PC-9 (cell line): Measurements from ENCODE around the gene STX8. TPM values are rescaled to one million over a fixed set of nuclear protein-coding genes. Genes with fewer than 3 reads are reported as not detected.

Source experiments
- BruUV-seq: library from RNA; stranded (reverse); fragments of 400-500 nt; replicated peaks from 2 replicates; lab custom pipeline; 2021; lab: Mats Ljungman, UMichigan
- CTCF ChIA-PET: fragments of 300-600 bp; sonication (Branson Sonifier 250); formaldehyde crosslinking; loops from one replicate; lab custom pipeline; 2022; ENCODE audit warnings: antibody characterized with exemption; lab: Charles Lee
- POLR2A ChIA-PET: fragments of 300-600 bp; sonication (Branson Sonifier 250); formaldehyde crosslinking; loops from one replicate; lab custom pipeline; 2022; ENCODE audit warnings: antibody characterized with exemption; ENCODE audit not compliant: unreplicated experiment; lab: Charles Lee
- DNase-seq, 2 experiments: peaks; one replicate each; pipeline versions ENCODE4 v3.0.0 to v3.0.0-alpha.2; 2015 to 2022; ENCODE audit warnings: mixed read lengths in 1 of 2
- H2AFZ ChIP-seq: fragments of 200-600 bp; sonication (generic); 2 replicates; pipeline ENCODE4 v1.8.1; 2017; ENCODE audit warnings: antibody characterized with exemption
- H3F3A ChIP-seq: fragments of 200-600 bp; sonication (generic); 2 replicates; pipeline ENCODE4 v1.8.1; 2017; ENCODE audit warnings: antibody characterized with exemption, mild to moderate bottlenecking, low read depth; ENCODE audit not compliant: insufficient read depth
- H3K27ac ChIP-seq: fragments of 200-600 bp; sonication (generic); 2 replicates; pipeline ENCODE4 v1.6.1; 2016; ENCODE audit warnings: mixed run types
- H3K27me3 ChIP-seq: fragments of 200-600 bp; sonication (generic); 2 replicates; pipeline ENCODE4 v1.6.1; 2016; ENCODE audit warnings: low read depth, mixed run types; ENCODE audit not compliant: insufficient read depth
- H3K36me3 ChIP-seq: fragments of 200-600 bp; sonication (generic); 2 replicates; pipeline ENCODE4 v1.6.1; 2016; ENCODE audit warnings: low read depth, mixed run types
- H3K4me1 ChIP-seq: fragments of 200-600 bp; sonication (generic); replicated peaks from 2 replicates; pipeline ENCODE4 v1.6.1; 2016; ENCODE audit warnings: mixed run types; ENCODE audit not compliant: insufficient read depth
- H3K4me2 ChIP-seq: fragments of 200-600 bp; sonication (generic); 2 replicates; pipeline ENCODE4 v1.6.1; 2017; ENCODE audit warnings: mixed run types
- H3K4me3 ChIP-seq: fragments of 200-600 bp; sonication (generic); 2 replicates; pipeline ENCODE4 v1.6.1; 2016; ENCODE audit warnings: mixed run types
- H3K79me2 ChIP-seq: fragments of 200-600 bp; sonication (generic); 2 replicates; pipeline ENCODE4 v1.6.1; 2017; ENCODE audit warnings: low read depth, mixed run types
- H3K9me2 ChIP-seq: fragments of 200-600 bp; sonication (generic); 2 replicates; pipeline ENCODE4 v1.8.1; 2017; ENCODE audit warnings: mild to moderate bottlenecking; ENCODE audit not compliant: insufficient read depth
- H3K9me3 ChIP-seq: fragments of 200-600 bp; sonication (generic); 2 replicates; pipeline ENCODE4 v1.8.1; 2016; ENCODE audit warnings: low read depth; ENCODE audit not compliant: insufficient read depth
- H4K20me1 ChIP-seq: fragments of 200-600 bp; sonication (generic); 2 replicates; pipeline ENCODE4 v1.8.1; 2017; ENCODE audit not compliant: insufficient read depth
- EZH2 ChIP-seq: fragments of 200-600 bp; sonication (generic); IDR thresholded peaks from 2 replicates; pipeline ENCODE4 v1.8.0; 2017; ENCODE audit warnings: antibody characterized with exemption, low read depth
- intact Hi-C: fragments of 100-400 bp; cut with micrococcal nuclease; formaldehyde crosslinking; loops from one replicate; pipeline ENCODE4 v1.10.0; 2022; ENCODE audit not compliant: unreplicated experiment
- total RNA-seq: library from RNA; stranded (reverse); gene quantifications from 2 replicates; pipeline ENCODE4 v1.2.3, GENCODE V29; 2021
- TF ChIP-seq, protein P1 (sequence below): fragments of 200-600 bp; sonication (generic); conservative IDR thresholded peaks from 2 replicates; pipeline ENCODE4 v1.6.1; 2017; ENCODE audit warnings: mixed run types, antibody characterized with exemption, mild to moderate bottlenecking, moderate library complexity

STX8 gene
- total RNA-seq, 1 experiment from 2014 or later, result 60.6 TPM

DNA sequence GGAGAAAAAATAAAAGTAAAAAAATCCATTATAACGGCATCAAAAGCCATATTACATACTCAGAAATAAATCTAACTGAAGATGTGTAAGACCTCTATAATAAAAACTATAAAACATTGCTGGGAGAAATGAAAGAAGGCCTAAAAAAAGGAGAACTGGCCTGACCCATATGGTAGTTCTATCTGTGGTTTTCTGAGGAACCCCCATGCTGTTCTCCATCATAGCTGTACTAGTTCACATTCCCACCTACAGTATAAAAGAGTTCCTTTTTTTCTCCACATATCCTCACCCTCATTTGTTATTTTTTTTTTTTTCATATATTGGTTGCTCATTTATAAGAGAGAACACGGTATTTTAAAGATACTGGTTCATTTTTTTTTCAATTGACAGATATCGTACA is 191.8 kb downstream of the STX8 start:
- no peaks in the 10 kb centered on the region for H4K20me1 ChIP-seq
- POLR2A ChIA-PET, result no interaction called here
- no peaks in the 10 kb centered on the region for H3K9me3 ChIP-seq
- CTCF ChIA-PET, result no interaction called here
- no peaks in the 10 kb centered on the region for H3K36me3 ChIP-seq
- intact Hi-C loops, result no loop called here
- no peak overlapping the region for H3K4me2 ChIP-seq
- H3K79me2 ChIP-seq, result no peaks in the 10 kb centered on the region
- H3K27me3 ChIP-seq, result no peaks in the 10 kb centered on the region
- H3F3A ChIP-seq, result no peaks in the 10 kb centered on the region
- TF ChIP-seq, protein P1, sequence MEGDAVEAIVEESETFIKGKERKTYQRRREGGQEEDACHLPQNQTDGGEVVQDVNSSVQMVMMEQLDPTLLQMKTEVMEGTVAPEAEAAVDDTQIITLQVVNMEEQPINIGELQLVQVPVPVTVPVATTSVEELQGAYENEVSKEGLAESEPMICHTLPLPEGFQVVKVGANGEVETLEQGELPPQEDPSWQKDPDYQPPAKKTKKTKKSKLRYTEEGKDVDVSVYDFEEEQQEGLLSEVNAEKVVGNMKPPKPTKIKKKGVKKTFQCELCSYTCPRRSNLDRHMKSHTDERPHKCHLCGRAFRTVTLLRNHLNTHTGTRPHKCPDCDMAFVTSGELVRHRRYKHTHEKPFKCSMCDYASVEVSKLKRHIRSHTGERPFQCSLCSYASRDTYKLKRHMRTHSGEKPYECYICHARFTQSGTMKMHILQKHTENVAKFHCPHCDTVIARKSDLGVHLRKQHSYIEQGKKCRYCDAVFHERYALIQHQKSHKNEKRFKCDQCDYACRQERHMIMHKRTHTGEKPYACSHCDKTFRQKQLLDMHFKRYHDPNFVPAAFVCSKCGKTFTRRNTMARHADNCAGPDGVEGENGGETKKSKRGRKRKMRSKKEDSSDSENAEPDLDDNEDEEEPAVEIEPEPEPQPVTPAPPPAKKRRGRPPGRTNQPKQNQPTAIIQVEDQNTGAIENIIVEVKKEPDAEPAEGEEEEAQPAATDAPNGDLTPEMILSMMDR, result no peak
- TF ChIP-seq EZH2, result no peak
- no peak overlapping the region for H3K4me3 ChIP-seq
- no peak for DNase-seq
- BruUV-seq, result no TSS peak
- H3K4me1 ChIP-seq, result no peaks in the 10 kb centered on the region
- H3K9me2 ChIP-seq, result no peaks in the 10 kb centered on the region
- no peak overlapping the region for H3K27ac ChIP-seq
- H2AFZ ChIP-seq, result no peak overlapping the region

DNA sequence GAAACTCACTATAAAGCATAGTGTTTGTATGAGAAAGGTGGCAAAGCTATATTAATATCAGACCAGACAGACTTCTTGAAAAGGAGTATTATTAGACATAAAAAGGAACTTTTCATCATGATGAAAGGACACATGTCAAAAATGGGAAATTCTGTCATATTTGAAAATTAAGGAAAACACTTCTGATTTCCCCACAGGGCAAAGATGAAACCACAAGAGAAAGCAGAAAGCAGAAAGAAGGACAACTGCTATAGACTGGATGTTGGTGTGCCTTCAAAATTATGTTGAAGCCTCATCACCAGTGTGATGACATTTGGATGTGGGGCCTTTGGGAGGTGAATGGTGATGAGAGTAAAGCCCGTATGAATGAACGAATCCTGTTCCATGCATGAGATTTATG is 193.0 kb downstream of the STX8 start:
- H3K27ac ChIP-seq, result no peak overlapping the region
- TF ChIP-seq EZH2, result no peak
- TF ChIP-seq, protein P1, result no peak
- no peaks in the 10 kb centered on the region for H3K27me3 ChIP-seq
- no peak for DNase-seq
- POLR2A ChIA-PET, result no interaction called here
- H3K36me3 ChIP-seq, result no peaks in the 10 kb centered on the region
- H3F3A ChIP-seq, result no peaks in the 10 kb centered on the region
- H3K9me3 ChIP-seq, result no peaks in the 10 kb centered on the region
- no TSS peak for BruUV-seq
- intact Hi-C loops, result no loop called here
- CTCF ChIA-PET, result no interaction called here
- no peaks in the 10 kb centered on the region for H4K20me1 ChIP-seq
- no peaks in the 10 kb centered on the region for H3K4me1 ChIP-seq
- H3K4me3 ChIP-seq, result no peak overlapping the region
- H3K4me2 ChIP-seq, result no peak overlapping the region
- H3K79me2 ChIP-seq, result no peaks in the 10 kb centered on the region
- no peaks in the 10 kb centered on the region for H3K9me2 ChIP-seq
- H2AFZ ChIP-seq, result no peak overlapping the region

GRCh38 chr17:9381068-9381467 is 194.6 kb downstream of the STX8 start:
- H3K4me1 ChIP-seq, result no peaks in the 10 kb centered on the region
- CTCF ChIA-PET, result no interaction called here
- no peaks in the 10 kb centered on the region for H3K36me3 ChIP-seq
- POLR2A ChIA-PET, result no interaction called here
- no peak overlapping the region for H2AFZ ChIP-seq
- TF ChIP-seq, protein P1, result no peak
- no peak for TF ChIP-seq EZH2
- H3F3A ChIP-seq, result no peaks in the 10 kb centered on the region
- no peak overlapping the region for H3K4me2 ChIP-seq
- H4K20me1 ChIP-seq, result no peaks in the 10 kb centered on the region
- H3K79me2 ChIP-seq, result no peaks in the 10 kb centered on the region
- no peak overlapping the region for H3K27ac ChIP-seq
- H3K9me2 ChIP-seq, result no peaks in the 10 kb centered on the region
- H3K9me3 ChIP-seq, result no peaks in the 10 kb centered on the region
- intact Hi-C loops, result no loop called here
- H3K27me3 ChIP-seq, result no peaks in the 10 kb centered on the region
- H3K4me3 ChIP-seq, result no peak overlapping the region
- DNase-seq, result no peak
- no TSS peak for BruUV-seq
